IMR-90 (cell line): ENCODE results near the gene MXD4. TPM values are rescaled to one million over a fixed set of nuclear protein-coding genes. Genes with fewer than 3 reads are reported as not detected.

ENCODE experiments used
- ATAC-seq: fragments of 200-7000 bp; cut with Tn5 transposase; 2 replicates; pipeline ENCODE4 v1.9.1; 2020; ENCODE audit warnings: low read depth, mild to moderate bottlenecking, moderate library complexity
- BruUV-seq: library from RNA; stranded (reverse); fragments of 400-500 nt; replicated peaks from 2 replicates; lab custom pipeline; 2021; lab: Mats Ljungman, UMichigan
- CTCF ChIA-PET: fragments of 300-600 bp; formaldehyde crosslinking; extraction: SDS; loops from one replicate; lab custom pipeline; 2021; ENCODE audit warnings: antibody characterized with exemption; lab: Yijun Ruan, JAX
- POLR2A ChIA-PET: fragments of 300-600 bp; sonication (Branson Sonifier 250); formaldehyde crosslinking; loops from one replicate; lab custom pipeline; 2022; ENCODE audit warnings: antibody characterized with exemption; ENCODE audit not compliant: unreplicated experiment; lab: Charles Lee
- DNase-seq: peaks from one replicate; pipeline ENCODE4 v3.0.0; 2013
- H2AFZ ChIP-seq: replicated peaks from 2 replicates; pipeline ENCODE3; 2013; ENCODE audit warnings: low read length, mild to moderate bottlenecking; ENCODE audit not compliant: poor library complexity
- H2AK5ac ChIP-seq: 2 replicates; pipeline ENCODE4 v1.6.1; 2013; ENCODE audit warnings: low read depth, low read length, inconsistent platforms
- H2AK9ac ChIP-seq: replicated peaks from 2 replicates; pipeline ENCODE3; 2013; ENCODE audit warnings: mild to moderate bottlenecking, low read depth, low read length, moderate library complexity; ENCODE audit not compliant: poor library complexity
- H2BK120ac ChIP-seq: 2 replicates; pipeline ENCODE4 v1.6.1; 2013; ENCODE audit warnings: low read depth, low read length, inconsistent platforms
- H2BK15ac ChIP-seq: 3 replicates; pipeline ENCODE4 v1.6.1; 2013; ENCODE audit warnings: low read depth, low read length, inconsistent platforms
- H2BK20ac ChIP-seq: 2 replicates; pipeline ENCODE4 v1.6.1; 2013; ENCODE audit warnings: low read depth, mild to moderate bottlenecking, inconsistent platforms, low read length, moderate library complexity
- H2BK5ac ChIP-seq: 2 replicates; pipeline ENCODE4 v1.6.1; 2013; ENCODE audit warnings: mild to moderate bottlenecking, low read depth, low read length, inconsistent platforms; ENCODE audit not compliant: poor library complexity, severe bottlenecking
- H3K14ac ChIP-seq: replicated peaks from 2 replicates; pipeline ENCODE4 v1.6.1; 2013; ENCODE audit warnings: low read depth, low read length, inconsistent platforms
- H3K18ac ChIP-seq: 2 replicates; pipeline ENCODE4 v1.6.1; 2013; ENCODE audit warnings: low read depth, low read length, control low read depth
- H3K23ac ChIP-seq: 2 replicates; pipeline ENCODE4 v1.6.1; 2013; ENCODE audit warnings: low read depth, low read length, inconsistent platforms
- H3K27ac ChIP-seq: 2 replicates; pipeline ENCODE4 v1.5.1; 2013; ENCODE audit warnings: mild to moderate bottlenecking, control low read depth, low read length; ENCODE audit not compliant: insufficient read depth
- H3K27me3 ChIP-seq: 2 replicates; pipeline ENCODE4 v1.6.1; 2013; ENCODE audit warnings: low read length; ENCODE audit not compliant: control insufficient read depth, insufficient read depth
- H3K36me3 ChIP-seq: 2 replicates; pipeline ENCODE4 v1.6.1; 2013; ENCODE audit warnings: low read length, mixed read lengths; ENCODE audit not compliant: control insufficient read depth, insufficient read depth
- H3K4ac ChIP-seq: 2 replicates; pipeline ENCODE4 v1.6.1; 2013; ENCODE audit warnings: low read depth, low read length, inconsistent platforms
- H3K4me1 ChIP-seq: 2 replicates; pipeline ENCODE4 v1.6.1; 2013; ENCODE audit warnings: low read length, mixed read lengths; ENCODE audit not compliant: control insufficient read depth, insufficient read depth
- H3K4me2 ChIP-seq: 2 replicates; pipeline ENCODE4 v1.6.1; 2013; ENCODE audit warnings: low read depth, mild to moderate bottlenecking, control low read depth, low read length, moderate library complexity
- H3K4me3 ChIP-seq: 2 replicates; pipeline ENCODE4 v1.5.1; 2013; ENCODE audit warnings: low read depth, mild to moderate bottlenecking, control low read depth, low read length, moderate library complexity; ENCODE audit not compliant: insufficient read depth
- H3K56ac ChIP-seq: 2 replicates; pipeline ENCODE4 v1.6.1; 2013; ENCODE audit warnings: low read length, inconsistent platforms; ENCODE audit not compliant: insufficient read depth; ENCODE audit errors: extremely low read depth
- H3K79me1 ChIP-seq, 2 experiments: 2 replicates each; pipeline ENCODE4 v1.6.1; 2013; ENCODE audit warnings: low read length in 2 of 2, inconsistent platforms in 1 of 2, low read depth in 1 of 2
- H3K9ac ChIP-seq: 2 replicates; pipeline ENCODE4 v1.6.1; 2013; ENCODE audit warnings: low read depth, low read length, control low read depth
- H3K9me1 ChIP-seq: 2 replicates; pipeline ENCODE4 v1.6.1; 2013; ENCODE audit warnings: low read length, inconsistent platforms; ENCODE audit not compliant: insufficient read depth
- H3K9me3 ChIP-seq: 2 replicates; pipeline ENCODE4 v1.6.1; 2013; ENCODE audit warnings: low read length; ENCODE audit not compliant: control insufficient read depth, insufficient read depth
- H4K20me1 ChIP-seq: 2 replicates; pipeline ENCODE4 v1.6.1; 2013; ENCODE audit warnings: low read length, inconsistent platforms; ENCODE audit not compliant: insufficient read depth
- H4K5ac ChIP-seq: 2 replicates; pipeline ENCODE4 v1.6.1; 2013; ENCODE audit warnings: mild to moderate bottlenecking, low read depth, low read length, control low read depth
- H4K8ac ChIP-seq, 2 experiments: 2 replicates each; pipeline ENCODE4 v1.6.1; 2013; ENCODE audit warnings: low read depth in 2 of 2, low read length in 2 of 2, control low read depth in 1 of 2, inconsistent platforms in 1 of 2
- H4K91ac ChIP-seq: 2 replicates; pipeline ENCODE4 v1.6.1; 2013; ENCODE audit warnings: low read depth, low read length, inconsistent platforms; ENCODE audit not compliant: insufficient read depth
- BHLHE40 ChIP-seq: fragments of 150-350 bp; IDR thresholded peaks from 2 replicates; pipeline ENCODE4 v1.6.1; 2016; ENCODE audit warnings: mild to moderate bottlenecking, low read depth, low read length
- CHD1 ChIP-seq: IDR thresholded peaks from 2 replicates; pipeline ENCODE4 v1.6.1; 2012; ENCODE audit warnings: low read depth, low read length, improper control_type of control experiment
- CTCF ChIP-seq: conservative IDR thresholded peaks from 2 replicates; pipeline ENCODE4 v1.5.1; 2012; ENCODE audit warnings: mild to moderate bottlenecking, low read depth, low read length, improper control_type of control experiment
- MAFK ChIP-seq: IDR thresholded peaks from 2 replicates; pipeline ENCODE4 v1.6.1; 2012; ENCODE audit warnings: low read depth, low read length, improper control_type of control experiment
- MAZ ChIP-seq: IDR thresholded peaks from 2 replicates; pipeline ENCODE4 v1.6.1; 2012; ENCODE audit warnings: low read depth, mild to moderate bottlenecking, low read length, improper control_type of control experiment, moderate library complexity, borderline replicate concordance
- MXI1 ChIP-seq: IDR thresholded peaks from 2 replicates; pipeline ENCODE4 v1.6.1; 2012; ENCODE audit warnings: low read depth, mild to moderate bottlenecking, low read length, moderate library complexity, borderline replicate concordance
- POLR2A ChIP-seq: IDR thresholded peaks from 2 replicates; pipeline ENCODE4 v1.6.1; 2012; ENCODE audit warnings: mild to moderate bottlenecking, low read depth, low read length
- RAD21 ChIP-seq: IDR thresholded peaks from 2 replicates; pipeline ENCODE4 v1.6.1; 2012; ENCODE audit warnings: low read length, improper control_type of control experiment
- RCOR1 ChIP-seq: IDR thresholded peaks from 2 replicates; pipeline ENCODE4 v1.6.1; 2012; ENCODE audit warnings: mild to moderate bottlenecking, low read length, improper control_type of control experiment; ENCODE audit not compliant: insufficient replicate concordance
- RFX5 ChIP-seq: IDR thresholded peaks from 2 replicates; pipeline ENCODE4 v1.8.0; 2012; ENCODE audit warnings: low read depth, mild to moderate bottlenecking, low read length, moderate library complexity
- SMC3 ChIP-seq: fragments of 150-350 bp; IDR thresholded peaks from 2 replicates; pipeline ENCODE4 v1.6.1; 2016; ENCODE audit warnings: low read depth, mild to moderate bottlenecking, antibody characterized with exemption, low read length, moderate library complexity
- WGBS, 2 experiments: methylation state at CpG; one replicate each; pipeline versions ENCODE4 v1.1.5 to v1.1.7; 2013; ENCODE audit warnings: missing lambda C conversion rate in 2 of 2; ENCODE audit not compliant: insufficient read length in 1 of 2; ENCODE audit errors: extremely low coverage in 2 of 2; 5-methylcytosine and 5-hydroxymethylcytosine counted together
- dilution Hi-C: fragments of 300-500 bp; cut with HindIII; formaldehyde crosslinking; loops from one replicate; pipeline ENCODE4 v1.14.3; 2018; ENCODE audit warnings: low sequenced_read_pairs; ENCODE audit not compliant: unreplicated experiment
- in situ Hi-C: fragments of 300-500 bp; cut with MboI; formaldehyde crosslinking; loops from 3 replicates; pipeline ENCODE4 v1.14.3; 2019; ENCODE audit warnings: low sequenced_read_pairs, inconsistent platforms, mixed read lengths
- intact Hi-C: fragments of 100-400 bp; cut with micrococcal nuclease; formaldehyde crosslinking; loops from 2 replicates; pipeline ENCODE4 v1.10.0; 2022
- polyA plus RNA-seq, 3 experiments: library from polyadenylated mRNA; depleted of rRNA; stranded (reverse); fragments of >200 nt; gene quantifications; 2 replicates each; pipeline ENCODE4 v1.2.3, GENCODE V29; 2012; ENCODE audit warnings: low replicate concordance in 1 of 3
- total RNA-seq: library from RNA; depleted of rRNA; stranded (reverse); fragments of >200 nt; gene quantifications from 2 replicates; pipeline ENCODE4 v1.2.3, GENCODE V29; 2012
- TF ChIP-seq, protein P1 (sequence below): fragments of 150-350 bp; IDR thresholded peaks from 2 replicates; pipeline ENCODE4 v1.6.1; 2016; ENCODE audit warnings: low read depth, mild to moderate bottlenecking, low read length, moderate library complexity, borderline replicate concordance
- TF ChIP-seq, protein P2 (sequence below): fragments of 150-350 bp; IDR thresholded peaks from 2 replicates; pipeline ENCODE4 v1.6.1; 2017; ENCODE audit warnings: mild to moderate bottlenecking, antibody characterized with exemption, low read length, low read depth

Gene MXD4
- total and polyA plus RNA-seq, 2 of the 4 experiments (the other 2 are of a cell fraction), result 22.8 to 54.4 TPM

- Histone ChIP-seq H4K91ac (no peak overlapping the region), H3K9ac (no peak overlapping the region), H3K56ac (no peak overlapping the region), H4K8ac (no peak overlapping the region), H3K4me2 (no peak overlapping the region), H3K36me3 (peaks cover 57% of the 10 kb centered on the region), H2AK5ac (no peak overlapping the region), H3K14ac (no peak overlapping the region), H2BK15ac (no peak overlapping the region), H3K18ac (no peak overlapping the region), H2BK20ac (no peak overlapping the region), H3K9me3 (no peaks in the 10 kb centered on the region), H2AK9ac (no peak overlapping the region), H3K23ac (no peak overlapping the region), H3K4me1 (peaks cover 6% of the 10 kb centered on the region; the same call in 1 of the 2 replicates), H2BK5ac (no peak overlapping the region), H4K5ac (no peak overlapping the region), H3K9me1 (peaks cover 4% of the 10 kb centered on the region; the same call in 1 of the 2 replicates), H4K20me1 (peaks cover 80% of the 10 kb centered on the region), H2AFZ (no peak overlapping the region), H3K27ac (no peak overlapping the region), H3K4ac (no peak overlapping the region), H3K79me1 (peaks cover 35 to 72% of the 10 kb centered on the region in 2 experiments), H2BK120ac (no peak overlapping the region), H3K4me3 (no peak overlapping the region), H3K27me3 (no peaks in the 10 kb centered on the region)
- intact Hi-C loops (no loop called here), dilution Hi-C loops (no loop called here), in situ Hi-C loops (no loop called here)
- no TSS peak for BruUV-seq
- POLR2A ChIA-PET, result no interaction called here
- 70% methylated on average over 4 of the region's 12 CpGs; no CpG with 5 or more reads in 1 of the 2 experiments for WGBS, 2 experiments
- ATAC-seq, result no peak
- CTCF ChIA-PET, result no interaction called here
- TF ChIP-seq RAD21 (no peak), RFX5 (no peak), POLR2A (no peak), SMC3 (no peak), CTCF (no peak), MAZ (no peak), MXI1 (no peak), RCOR1 (no peak), MAFK (no peak), BHLHE40 (no peak), CHD1 (no peak)
- TF ChIP-seq, protein P1, sequence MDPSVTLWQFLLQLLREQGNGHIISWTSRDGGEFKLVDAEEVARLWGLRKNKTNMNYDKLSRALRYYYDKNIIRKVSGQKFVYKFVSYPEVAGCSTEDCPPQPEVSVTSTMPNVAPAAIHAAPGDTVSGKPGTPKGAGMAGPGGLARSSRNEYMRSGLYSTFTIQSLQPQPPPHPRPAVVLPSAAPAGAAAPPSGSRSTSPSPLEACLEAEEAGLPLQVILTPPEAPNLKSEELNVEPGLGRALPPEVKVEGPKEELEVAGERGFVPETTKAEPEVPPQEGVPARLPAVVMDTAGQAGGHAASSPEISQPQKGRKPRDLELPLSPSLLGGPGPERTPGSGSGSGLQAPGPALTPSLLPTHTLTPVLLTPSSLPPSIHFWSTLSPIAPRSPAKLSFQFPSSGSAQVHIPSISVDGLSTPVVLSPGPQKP, result no peak
- TF ChIP-seq, protein P2, sequence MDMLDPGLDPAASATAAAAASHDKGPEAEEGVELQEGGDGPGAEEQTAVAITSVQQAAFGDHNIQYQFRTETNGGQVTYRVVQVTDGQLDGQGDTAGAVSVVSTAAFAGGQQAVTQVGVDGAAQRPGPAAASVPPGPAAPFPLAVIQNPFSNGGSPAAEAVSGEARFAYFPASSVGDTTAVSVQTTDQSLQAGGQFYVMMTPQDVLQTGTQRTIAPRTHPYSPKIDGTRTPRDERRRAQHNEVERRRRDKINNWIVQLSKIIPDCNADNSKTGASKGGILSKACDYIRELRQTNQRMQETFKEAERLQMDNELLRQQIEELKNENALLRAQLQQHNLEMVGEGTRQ, result no peak
- no peak for DNase-seq
Observed at GRCh38 chr4:2256781-2257191, 5.1 kb downstream of the MXD4 start.
